H1 (cell line): ENCODE results near the gene SHMT1. TPM values are rescaled to one million over a fixed set of nuclear protein-coding genes. Genes with fewer than 3 reads are reported as not detected.
"Not testable (repeated sequence)": the region's sequence is repeated elsewhere in the genome, so short reads cannot be mapped to it uniquely, and the experiment has no call there.

ENCODE experiments used
- CTCF ChIA-PET: fragments of 300-600 bp; sonication (Branson Sonifier 250); formaldehyde crosslinking; loops from one replicate; lab custom pipeline; 2021; ENCODE audit not compliant: partially characterized antibody; lab: Charles Lee
- POLR2A ChIA-PET: fragments of 300-600 bp; sonication (Branson Sonifier 250); formaldehyde crosslinking; loops from one replicate; lab custom pipeline; 2021; ENCODE audit warnings: inconsistent platforms; ENCODE audit not compliant: partially characterized antibody; lab: Charles Lee
- DNase-seq, 2 experiments: peaks; one replicate each; pipeline versions ENCODE4 v3.0.0 to v3.0.0-alpha.2; 2010 to 2022; ENCODE audit warnings: low spot score in 2 of 2, low read depth in 1 of 2, mixed read lengths in 1 of 2
- FAIRE-seq: peaks from 2 replicates; lab custom pipeline; 2011; peaks lifted over from hg19 to GRCh38; lab: Jason Lieb, UNC
- H2AFZ ChIP-seq: 2 replicates; pipeline ENCODE4 v1.8.1; 2012; ENCODE audit warnings: low read length, inconsistent platforms
- H2AK5ac ChIP-seq: 2 replicates; pipeline ENCODE4 v1.6.1; 2013; ENCODE audit warnings: low read depth, low read length
- H2BK120ac ChIP-seq: replicated peaks from 2 replicates; pipeline ENCODE3; 2013; ENCODE audit warnings: low read depth, low read length, inconsistent platforms
- H2BK12ac ChIP-seq: 2 replicates; pipeline ENCODE4 v1.6.1; 2013; ENCODE audit warnings: low read depth, low read length
- H2BK15ac ChIP-seq: 2 replicates; pipeline ENCODE4 v1.6.1; 2013; ENCODE audit warnings: low read length
- H2BK20ac ChIP-seq: 2 replicates; pipeline ENCODE4 v1.6.1; 2013; ENCODE audit warnings: low read length
- H2BK5ac ChIP-seq: 2 replicates; pipeline ENCODE4 v1.6.1; 2013; ENCODE audit warnings: low read depth, low read length
- H3K14ac ChIP-seq: 2 replicates; pipeline ENCODE4 v1.6.1; 2013; ENCODE audit warnings: inconsistent platforms; ENCODE audit not compliant: insufficient read length
- H3K18ac ChIP-seq: 2 replicates; pipeline ENCODE4 v1.6.1; 2013; ENCODE audit warnings: low read length; ENCODE audit errors: extremely low read depth
- H3K23ac ChIP-seq: 2 replicates; pipeline ENCODE4 v1.6.1; 2013; ENCODE audit warnings: inconsistent platforms; ENCODE audit not compliant: insufficient read length
- H3K23me2 ChIP-seq: 2 replicates; pipeline ENCODE4 v1.6.1; 2013; ENCODE audit warnings: low read depth, low read length
- H3K27ac ChIP-seq: 2 replicates; pipeline ENCODE4 v1.6.1; 2011; ENCODE audit warnings: low read depth, low read length, inconsistent platforms
- H3K27me3 ChIP-seq, 4 experiments: replicated peaks in 1 of 4; 1 replicate in 1 of 4; 2 replicates in 3 of 4; pipeline versions ENCODE4 v1.6.1 to v1.8.1; 2011 to 2013; ENCODE audit warnings: low read length in 3 of 4, mild to moderate bottlenecking in 3 of 4, inconsistent platforms in 2 of 4, mixed read lengths in 2 of 4, moderate library complexity in 1 of 4; ENCODE audit not compliant: control insufficient read depth in 3 of 4, insufficient read depth in 3 of 4; ENCODE audit errors: extremely low read depth in 1 of 4
- H3K36me3 ChIP-seq, 4 experiments: 2 replicates each; pipeline versions ENCODE4 v1.6.1 to v1.8.1; 2011 to 2013; ENCODE audit warnings: mild to moderate bottlenecking in 4 of 4, low read length in 3 of 4, moderate library complexity in 2 of 4, control low read depth in 1 of 4, inconsistent platforms in 1 of 4; ENCODE audit not compliant: insufficient read depth in 4 of 4, control insufficient read depth in 2 of 4
- H3K4ac ChIP-seq: replicated peaks from 2 replicates; pipeline ENCODE3; 2013; ENCODE audit warnings: low read length, low read depth, mixed read lengths, inconsistent platforms; ENCODE audit not compliant: insufficient read length
- H3K4me1 ChIP-seq, 4 experiments: replicated peaks in 1 of 4; 1 replicate in 1 of 4; 2 replicates in 3 of 4; pipeline versions ENCODE4 v1.6.1 to v1.8.1; 2011 to 2013; ENCODE audit warnings: low read length in 3 of 4, inconsistent platforms in 2 of 4, mixed read lengths in 1 of 4; ENCODE audit not compliant: insufficient read depth in 4 of 4, control insufficient read depth in 3 of 4
- H3K4me2 ChIP-seq, 2 experiments: 2 replicates each; pipeline versions ENCODE4 v1.6.1 to v1.8.1; 2011 to 2013; ENCODE audit warnings: low read depth in 2 of 2, low read length in 2 of 2, control low read depth in 1 of 2, inconsistent platforms in 1 of 2, mild to moderate bottlenecking in 1 of 2; ENCODE audit not compliant: insufficient read depth in 1 of 2
- H3K4me3 ChIP-seq, 4 experiments: fragments of 200-600, 300-600 bp in 1 of 4; sonication (generic), shearing (Covaris generic), sonication (Bioruptor Twin) in 1 of 4; 2 replicates each; pipeline versions ENCODE4 v1.5.1 to v1.8.1; 2011 to 2016; ENCODE audit warnings: low read length in 4 of 4, low read depth in 3 of 4, control low read depth in 2 of 4, inconsistent platforms in 2 of 4, mild to moderate bottlenecking in 2 of 4, mixed read lengths in 1 of 4, moderate library complexity in 1 of 4; ENCODE audit not compliant: insufficient read depth in 2 of 4; ENCODE audit errors: extremely low read depth in 1 of 4
- H3K56ac ChIP-seq: replicated peaks from 2 replicates; pipeline ENCODE3; 2013; ENCODE audit warnings: low read depth, mild to moderate bottlenecking, mixed read lengths, low read length, inconsistent platforms; ENCODE audit not compliant: insufficient read length
- H3K79me1 ChIP-seq: 2 replicates; pipeline ENCODE4 v1.6.1; 2013; ENCODE audit warnings: low read depth, low read length, control low read depth
- H3K79me2 ChIP-seq, 2 experiments: 2 replicates each; pipeline versions ENCODE4 v1.6.1 to v1.8.1; 2012 to 2013; ENCODE audit warnings: low read length in 2 of 2, mild to moderate bottlenecking in 2 of 2, inconsistent platforms in 1 of 2; ENCODE audit not compliant: insufficient read depth in 2 of 2, control insufficient read depth in 1 of 2
- H3K9ac ChIP-seq, 4 experiments: replicated peaks in 1 of 4; 1 replicate in 1 of 4; 2 replicates in 3 of 4; pipeline versions ENCODE4 v1.6.1 to v1.8.1; 2011 to 2013; ENCODE audit warnings: low read depth in 3 of 4, low read length in 3 of 4, control low read depth in 2 of 4, mild to moderate bottlenecking in 2 of 4, moderate library complexity in 2 of 4, inconsistent platforms in 1 of 4; ENCODE audit errors: extremely low read depth in 1 of 4
- H3K9me3 ChIP-seq, 2 experiments: 2 replicates each; pipeline versions ENCODE4 v1.6.1 to v1.8.1; 2012 to 2013; ENCODE audit warnings: mild to moderate bottlenecking in 2 of 2, moderate library complexity in 2 of 2, control low read depth in 1 of 2, inconsistent platforms in 1 of 2, low read depth in 1 of 2, low read length in 1 of 2, mixed read lengths in 1 of 2; ENCODE audit not compliant: insufficient read depth in 2 of 2
- H4K20me1 ChIP-seq, 2 experiments: replicated peaks in 1 of 2; 2 replicates each; pipeline versions ENCODE3 to v1.8.1; 2011 to 2013; ENCODE audit warnings: inconsistent platforms in 2 of 2, low read length in 2 of 2, mild to moderate bottlenecking in 1 of 2; ENCODE audit not compliant: insufficient read depth in 2 of 2, control insufficient read depth in 1 of 2
- H4K5ac ChIP-seq: 2 replicates; pipeline ENCODE4 v1.6.1; 2013; ENCODE audit warnings: low read length, low read depth, mixed read lengths, inconsistent platforms; ENCODE audit not compliant: insufficient read length
- H4K8ac ChIP-seq: 2 replicates; pipeline ENCODE4 v1.8.0; 2013; ENCODE audit warnings: mild to moderate bottlenecking, moderate library complexity, low read length, inconsistent platforms; ENCODE audit not compliant: insufficient read depth; ENCODE audit errors: extremely low read depth
- H4K91ac ChIP-seq: replicated peaks from 2 replicates; pipeline ENCODE3; 2013; ENCODE audit warnings: low read length, mixed read lengths, inconsistent platforms; ENCODE audit not compliant: insufficient read length
- WGBS, 2 experiments: shearing (Covaris generic) in 1 of 2; methylation state at CpG; one replicate each; pipeline versions ENCODE4 v1.1.6 to v1.1.7; 2013 to 2015; ENCODE audit warnings: low lambda C conversion rate in 2 of 2, mixed read lengths in 2 of 2, inconsistent platforms in 1 of 2, low coverage in 1 of 2, missing lambda C conversion rate in 1 of 2; ENCODE audit not compliant: insufficient replicate concordance in 2 of 2, insufficient coverage in 1 of 2, insufficient read length in 1 of 2; ENCODE audit errors: extremely low coverage in 1 of 2, missing lambda C conversion rate in 1 of 2; 5-methylcytosine and 5-hydroxymethylcytosine counted together
- polyA plus RNA-seq, 7 experiments: library from polyadenylated mRNA; depleted of rRNA in 3 of 7; stranded (reverse) in 5 of 7; unstranded in 2 of 7; fragments of >200 nt in 5 of 7; fragments of 200-250 nt in 2 of 7; gene quantifications; 1 replicate in 5 of 7; 2 replicates in 1 of 7; 4 replicates in 1 of 7; pipeline versions ENCODE4 v1.2.1 to v1.2.3, GENCODE V29; 2011 to 2013; ENCODE audit warnings: missing spikeins in 2 of 7, mixed read lengths in 2 of 7
- total RNA-seq: library from RNA; stranded (reverse); fragmentation: NEBNext Ultra II Directional; extraction: Animal tissue kit (Norgen Biotek cat#: 25700); gene quantifications from 2 replicates; pipeline ENCODE4 v1.2.1, GENCODE V29; 2021

The SHMT1 gene
- total and polyA plus RNA-seq, 2 of the 8 experiments (the other 6 are each of a cell fraction or from before 2014, with no cell fraction given) = 30.7 to 39.3 TPM

GRCh38 chr17:18388266-18388665 is 24.9 kb upstream of the SHMT1 start:
- H3K27ac ChIP-seq, H3K4me1 ChIP-seq, CTCF ChIA-PET, H3K36me3 ChIP-seq, DNase-seq, H3K9me3 ChIP-seq, H4K91ac ChIP-seq, H3K4me2 ChIP-seq, H3K56ac ChIP-seq, FAIRE-seq, H4K8ac ChIP-seq, H2BK12ac ChIP-seq, H2AFZ ChIP-seq, H2BK5ac ChIP-seq, H3K79me1 ChIP-seq, H3K79me2 ChIP-seq, H4K5ac ChIP-seq, H3K14ac ChIP-seq, H3K27me3 ChIP-seq, H2BK15ac ChIP-seq, H3K9ac ChIP-seq, H3K4ac ChIP-seq, H3K18ac ChIP-seq, H3K23me2 ChIP-seq, H4K20me1 ChIP-seq, H2BK120ac ChIP-seq, POLR2A ChIA-PET, H2AK5ac ChIP-seq, H3K4me3 ChIP-seq, H2BK20ac ChIP-seq, H3K23ac ChIP-seq: not testable (repeated sequence)
- 100% methylated on average over 1 of the region's 4 CpGs; no CpG with 5 or more reads in 1 of the 2 experiments for WGBS, 2 experiments

GRCh38 chr17:18387583-18387982 is 24.2 kb upstream of the SHMT1 start:
- H3K36me3 ChIP-seq, H3K9ac ChIP-seq, H3K4me1 ChIP-seq, H4K8ac ChIP-seq, H3K56ac ChIP-seq, H3K27me3 ChIP-seq, H4K20me1 ChIP-seq, H2BK12ac ChIP-seq, H4K91ac ChIP-seq, DNase-seq, H3K4me2 ChIP-seq, H3K9me3 ChIP-seq, H3K27ac ChIP-seq, H3K4ac ChIP-seq, H3K79me2 ChIP-seq, H3K18ac ChIP-seq, H3K79me1 ChIP-seq, H4K5ac ChIP-seq, H3K4me3 ChIP-seq, H2BK20ac ChIP-seq, H2BK120ac ChIP-seq, H2AFZ ChIP-seq, CTCF ChIA-PET, POLR2A ChIA-PET, H3K23me2 ChIP-seq, H3K14ac ChIP-seq, H3K23ac ChIP-seq, H2AK5ac ChIP-seq, H2BK5ac ChIP-seq, H2BK15ac ChIP-seq, FAIRE-seq: not testable (repeated sequence)
- WGBS, 2 experiments = 87% methylated on average over 5 of the region's 5 CpGs; no CpG with 5 or more reads in 1 of the 2 experiments
